Colon (tissue), 2 donors: ENCODE measurements around the gene ING3.
A peak's percentile ranks its signal among the peaks of the same experiment; 100 is the strongest.

Experiments
- FAIRE-seq: peaks from 2 replicates; lab custom pipeline; 2012; peaks lifted over from hg19 to GRCh38; lab: Jason Lieb, UNC
- donor health status: control.
- donor health status: control.

The ING3 gene

GRCh38 chr7:120950539-120951308 lies at the start of gene ING3:
TSS of gene ING3 (plus strand) at chr7:120950777. CDS start at chr7:120950897, 120 bp downstream.
- FAIRE-seq, result peak; percentile 55

GRCh38 chr7:120915314-120916105 lies 35.1 kb upstream of the ING3 start:
- FAIRE-seq, result no peak

GRCh38 chr7:120916121-120916520 lies 34.5 kb upstream of the ING3 start:
- FAIRE-seq, result no peak

- peak; percentile 66 for FAIRE-seq
These were observed 34.0 kb upstream of the ING3 start for GRCh38 chr7:120916538-120916937.

GRCh38 chr7:120919466-120919865 lies 31.1 kb upstream of the ING3 start:
- FAIRE-seq, result no peak

GRCh38 chr7:120920034-120920433 lies 30.5 kb upstream of the ING3 start:
- no peak for FAIRE-seq

- no peak for FAIRE-seq
These were observed 29.8 kb upstream of the ING3 start for GRCh38 chr7:120920591-120921274.

GRCh38 chr7:120924837-120925236 lies 25.7 kb upstream of the ING3 start:
- FAIRE-seq, result no peak

GRCh38 chr7:120925392-120925791 lies 25.2 kb upstream of the ING3 start:
- FAIRE-seq, result no peak

- no peak for FAIRE-seq
These were observed 23.6 kb upstream of the ING3 start for GRCh38 chr7:120926943-120927346.

GRCh38 chr7:120927454-120928103 lies 23.0 kb upstream of the ING3 start:
- no peak for FAIRE-seq

GRCh38 chr7:120931243-120931642 lies 19.3 kb upstream of the ING3 start:
- no peak for FAIRE-seq

GRCh38 chr7:120933475-120933874 lies 17.1 kb upstream of the ING3 start:
- FAIRE-seq, result no peak

GRCh38 chr7:120939345-120939744 lies 11.2 kb upstream of the ING3 start:
- no peak for FAIRE-seq

- FAIRE-seq, result peak; percentile 94
These were observed 9.5 kb upstream of the ING3 start for GRCh38 chr7:120941064-120941463.

GRCh38 chr7:120941856-120942255 lies 8.7 kb upstream of the ING3 start:
- FAIRE-seq, result no peak

GRCh38 chr7:120942861-120943260 lies 7.7 kb upstream of the ING3 start:
- FAIRE-seq, result no peak

GRCh38 chr7:120944826-120945562 lies 5.6 kb upstream of the ING3 start:
- FAIRE-seq, result no peak

- no peak for FAIRE-seq
These were observed 2.6 kb upstream of the ING3 start for GRCh38 chr7:120947980-120948379.

- FAIRE-seq, result no peak
These were observed 1.1 kb upstream of the ING3 start for GRCh38 chr7:120949393-120949911.

GRCh38 chr7:120949998-120950538 lies 509 bp upstream of the ING3 start:
- no peak for FAIRE-seq
